GM19025 (cell line): Measurements from ENCODE around the gene SAP30BP.

Experiments
- ATAC-seq: cut with Tn5 transposase; IDR thresholded peaks from one replicate; pipeline ENCODE4 v1.9.1; 2021; ENCODE audit warnings: mild to moderate bottlenecking, low read depth, moderate library complexity; ENCODE audit not compliant: unreplicated experiment

The SAP30BP gene

DNA sequence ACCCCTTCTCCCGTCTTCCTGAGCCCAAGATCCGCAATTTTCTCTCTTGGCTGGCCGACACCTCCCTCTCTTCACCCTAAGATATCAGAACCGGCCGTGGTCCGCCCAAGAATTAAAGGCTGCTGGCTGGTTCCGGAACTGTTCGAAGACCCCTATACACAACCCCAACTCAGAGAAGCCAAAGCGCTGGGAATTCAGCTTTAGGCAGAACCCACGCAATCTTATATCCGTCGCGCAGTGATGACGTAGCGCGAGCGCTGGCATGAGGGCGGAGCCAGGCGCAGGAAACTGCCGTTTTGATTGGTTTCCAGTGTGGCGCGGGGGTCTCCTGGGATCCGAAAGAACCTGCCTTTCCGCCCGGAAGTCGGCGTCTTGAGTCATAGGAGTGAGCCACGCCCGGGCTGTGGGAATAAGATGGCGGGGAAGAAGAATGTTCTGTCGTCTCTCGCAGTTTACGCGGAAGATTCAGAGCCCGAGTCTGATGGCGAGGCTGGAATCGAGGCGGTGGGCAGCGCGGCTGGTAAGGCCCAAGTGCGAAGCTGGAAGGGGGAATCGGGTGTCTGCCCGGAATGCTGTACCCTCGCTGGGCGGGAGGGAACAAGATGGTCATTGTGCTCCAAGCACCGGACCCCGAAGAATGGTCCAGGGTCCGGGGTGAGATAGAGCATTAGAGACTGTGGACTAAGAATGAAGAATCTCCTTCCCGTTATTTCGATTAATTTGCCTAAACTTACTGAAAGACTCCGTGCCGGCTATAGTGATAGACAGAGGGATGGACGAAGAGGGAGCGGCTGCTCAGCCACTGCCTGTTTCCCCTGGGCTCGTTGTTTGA is at the start of gene SAP30BP, which contains the start of gene RECQL5:
SAP30BP (plus strand) TSS at position 380 of the 832 bp plus-strand sequence; CDS start at position 415, 35 bp downstream.
RECQL5 (minus strand) TSS at position 196 of the 832 bp plus-strand sequence. CDS start 597 bp downstream, outside the sequence.
- peak; percentile 73 for ATAC-seq

DNA sequence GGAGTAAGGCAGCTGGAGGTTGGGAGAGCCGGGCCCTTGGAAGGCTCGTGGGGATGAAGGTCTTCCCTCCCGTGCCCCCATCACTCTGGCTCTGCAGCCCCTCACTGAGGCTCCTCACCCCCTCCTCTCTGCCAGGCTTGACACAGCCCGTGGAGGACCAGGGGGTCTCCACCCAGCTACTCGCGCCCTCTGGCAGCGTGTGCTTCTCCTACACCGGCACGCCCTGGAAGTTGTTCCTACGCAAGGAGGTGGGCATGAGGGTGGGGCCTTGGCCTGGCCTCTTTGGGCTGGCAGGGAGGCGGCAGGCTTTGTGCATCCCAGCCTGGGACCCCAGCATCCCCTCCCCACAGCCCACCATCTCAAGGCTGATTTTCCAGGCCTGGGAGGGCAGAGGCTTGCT is 49.5 kb upstream of the SAP30BP start:
- ATAC-seq, result no peak

- ATAC-seq, result no peak
These were observed 47.4 kb upstream of the SAP30BP start for GRCh38 chr17:75619506-75620431.

GRCh38 chr17:75621489-75621888 is 45.6 kb upstream of the SAP30BP start:
- no peak for ATAC-seq

DNA sequence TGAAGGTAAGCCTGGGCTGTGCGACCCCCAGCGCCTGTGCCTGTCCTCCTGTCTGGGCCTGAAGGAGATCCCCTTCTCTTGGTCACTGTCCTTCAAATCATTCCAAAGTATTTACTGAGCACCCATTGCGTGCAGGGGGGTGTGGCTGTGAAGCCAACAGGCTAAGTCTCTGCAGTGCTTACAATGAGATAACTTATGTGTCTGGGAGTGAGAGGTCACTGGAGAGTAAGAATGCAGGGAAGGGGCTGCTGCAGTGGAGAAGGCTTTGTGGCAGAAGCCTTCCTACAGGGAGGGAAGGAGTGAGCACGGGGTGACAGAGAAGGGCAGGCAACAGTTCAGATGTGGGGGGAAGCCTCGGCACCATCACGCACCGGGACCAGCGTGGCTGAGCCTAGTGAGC is 45.1 kb upstream of the SAP30BP start:
- no peak for ATAC-seq

GRCh38 chr17:75622771-75623273 is 44.3 kb upstream of the SAP30BP start:
- no peak for ATAC-seq

- no peak for ATAC-seq
These were observed 43.8 kb upstream of the SAP30BP start for GRCh38 chr17:75623386-75623785.

GRCh38 chr17:75624021-75624420 is 43.1 kb upstream of the SAP30BP start:
- ATAC-seq, result no peak

GRCh38 chr17:75624714-75625345 is 42.3 kb upstream of the SAP30BP start:
- ATAC-seq, result no peak

- ATAC-seq, result no peak
These were observed 41.2 kb upstream of the SAP30BP start for GRCh38 chr17:75625813-75626486.

GRCh38 chr17:75626496-75627038 is 40.6 kb upstream of the SAP30BP start:
- ATAC-seq, result no peak

- ATAC-seq, result no peak
These were observed 40.0 kb upstream of the SAP30BP start for GRCh38 chr17:75627094-75627493.

DNA sequence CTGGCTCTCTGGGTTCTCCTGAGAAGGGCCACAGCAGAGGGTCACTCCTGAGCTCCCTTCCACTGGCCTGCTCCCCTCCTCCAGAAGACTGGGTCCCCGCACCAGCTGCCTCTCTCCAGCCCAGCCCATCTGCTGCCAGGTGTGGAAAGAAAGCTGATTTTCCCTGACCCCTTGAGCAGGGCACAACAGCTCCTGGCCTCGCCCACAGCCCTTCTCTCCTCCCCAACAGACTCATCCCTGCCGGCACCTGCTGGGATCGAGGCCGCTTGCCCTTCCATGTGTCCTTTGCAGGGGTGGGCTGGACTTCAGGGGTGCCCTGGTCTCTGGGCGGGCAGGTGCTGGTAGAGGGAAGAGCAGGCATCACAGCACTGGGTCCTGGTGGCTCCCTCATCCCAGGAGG is 38.7 kb upstream of the SAP30BP start:
- ATAC-seq, result no peak

GRCh38 chr17:75629157-75629556 is 38.0 kb upstream of the SAP30BP start:
- no peak for ATAC-seq

DNA sequence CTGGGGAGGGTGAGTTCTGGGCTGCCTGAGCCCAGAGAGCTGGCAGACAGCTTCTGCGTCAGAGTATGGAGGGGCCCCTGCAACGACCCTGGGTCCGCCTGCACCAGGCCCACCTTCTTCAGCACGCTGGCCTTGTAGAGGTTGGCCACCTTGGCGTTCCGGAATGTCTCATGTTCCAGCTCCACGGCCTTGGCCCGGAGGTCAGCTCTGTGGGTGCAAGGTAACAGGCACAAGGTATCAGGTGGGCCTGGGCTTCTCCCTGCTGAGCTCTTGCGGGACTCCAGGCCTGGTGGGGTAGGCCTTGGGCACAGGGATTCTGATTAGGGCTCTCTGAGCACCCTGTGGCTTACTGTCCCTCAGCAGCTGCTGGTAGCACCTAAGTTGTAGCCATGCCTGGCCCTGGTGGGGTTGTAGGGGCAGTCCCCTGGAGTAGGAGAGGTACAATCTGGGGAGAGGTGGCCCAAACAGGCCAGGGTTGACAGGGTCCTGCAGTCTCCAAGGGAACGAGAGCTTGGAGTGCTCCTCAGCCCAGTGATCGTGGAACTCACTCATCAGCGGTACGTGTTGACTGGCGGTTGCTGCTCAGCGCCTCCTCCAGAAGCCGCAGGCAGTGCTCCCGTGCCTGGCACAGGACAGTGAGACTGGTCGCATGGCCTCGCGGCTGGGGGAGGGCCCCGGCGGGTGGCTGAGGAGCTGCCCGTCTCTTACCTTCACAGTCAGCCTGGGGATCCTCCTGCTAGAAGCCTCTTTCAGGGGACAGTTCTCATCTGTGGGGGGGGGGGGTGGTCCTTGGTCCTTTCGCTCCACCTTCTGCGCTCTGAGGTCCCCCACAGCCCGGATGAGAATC is 36.8 kb upstream of the SAP30BP start:
- no peak for ATAC-seq

GRCh38 chr17:75631353-75631752 is 35.8 kb upstream of the SAP30BP start:
- ATAC-seq, result no peak

- no peak for ATAC-seq
These were observed 34.7 kb upstream of the SAP30BP start for GRCh38 chr17:75632428-75632827.

GRCh38 chr17:75632863-75633485 is 34.2 kb upstream of the SAP30BP start, which contains the start of gene SMIM5:
SMIM5 (plus strand) TSS chr17:75633434; CDS start chr17:75640202, 6,768 bp downstream.
- no peak for ATAC-seq
